GM19372 (cell line): Measurements from ENCODE around the gene CRTC2.
"Not testable (repeated sequence)": the region's sequence is repeated elsewhere in the genome, so short reads cannot be mapped to it uniquely, and the experiment has no call there.

Experiments
- ATAC-seq: cut with Tn5 transposase; IDR thresholded peaks from one replicate; pipeline ENCODE4 v1.9.1; 2021; ENCODE audit warnings: mild to moderate bottlenecking, low read depth, moderate library complexity; ENCODE audit not compliant: unreplicated experiment

CRTC2 gene

GRCh38 chr1:153933430-153933829, 25.0 kb downstream of the CRTC2 start:
- no peak for ATAC-seq

- no peak for ATAC-seq
These were observed 26.0 kb downstream of the CRTC2 start for GRCh38 chr1:153932156-153933131.

- ATAC-seq, result no peak
These were observed 28.1 kb downstream of the CRTC2 start for GRCh38 chr1:153929981-153930948.

GRCh38 chr1:153929426-153929825, 29.0 kb downstream of the CRTC2 start:
- no peak for ATAC-seq

- ATAC-seq, result no peak
These were observed 29.5 kb downstream of the CRTC2 start for GRCh38 chr1:153928791-153929341.

GRCh38 chr1:153928245-153928644, 30.2 kb downstream of the CRTC2 start:
- no peak for ATAC-seq

- ATAC-seq, result no peak
These were observed 32.0 kb downstream of the CRTC2 start for GRCh38 chr1:153926405-153926804.

GRCh38 chr1:153922972-153923925, 35.2 kb downstream of the CRTC2 start, which contains the start of gene GATAD2B:
TSS of gene GATAD2B (minus strand) at chr1:153922972. CDS start at chr1:153828347, 94,625 bp downstream.
- peak; percentile 96 for ATAC-seq

- peak; percentile 25 for ATAC-seq
These were observed 36.1 kb downstream of the CRTC2 start for GRCh38 chr1:153922076-153922971.

GRCh38 chr1:153921803-153922075, 36.7 kb downstream of the CRTC2 start:
- no peak for ATAC-seq

- ATAC-seq, result no peak
These were observed 37.2 kb downstream of the CRTC2 start for GRCh38 chr1:153921080-153921802.

- no peak for ATAC-seq
These were observed 38.2 kb downstream of the CRTC2 start for GRCh38 chr1:153919876-153920852.

- no peak for ATAC-seq
These were observed 42.1 kb downstream of the CRTC2 start for GRCh38 chr1:153916297-153916696.

GRCh38 chr1:153912349-153912748, 46.1 kb downstream of the CRTC2 start:
- no peak for ATAC-seq

GRCh38 chr1:153910560-153910959, 47.9 kb downstream of the CRTC2 start:
- ATAC-seq, result not testable (repeated sequence)

- no peak for ATAC-seq
These were observed 50.3 kb downstream of the CRTC2 start for GRCh38 chr1:153908071-153908470.

- ATAC-seq, result no peak
These were observed 51.3 kb downstream of the CRTC2 start for GRCh38 chr1:153907134-153907533.
